Cardiac muscle cell (in vitro differentiated cells and primary cell): Measurements from ENCODE around the gene MAP2K6. TPM values are rescaled to one million over a fixed set of nuclear protein-coding genes. Genes with fewer than 3 reads are reported as not detected.
A peak's percentile ranks its signal among the peaks of the same experiment; 100 is the strongest.

Experiments
- DNase-seq, 2 donors: peaks; one replicate each; pipeline versions ENCODE4 v3.0.0 to v3.0.0-alpha.2; 2010 to 2017; ENCODE audit warnings: low read depth in 1 of 2, low spot score in 1 of 2
- H3K27ac ChIP-seq: fragments of 200-600 bp; sonication (generic); 2 replicates; pipeline ENCODE4 v1.5.1; 2016
- H3K27me3 ChIP-seq: fragments of 200-600 bp; sonication (generic); 2 replicates; pipeline ENCODE4 v1.6.0; 2016; ENCODE audit warnings: control low read depth
- H3K36me3 ChIP-seq: fragments of 200-600 bp; sonication (generic); 2 replicates; pipeline ENCODE4 v1.5.1; 2016; ENCODE audit warnings: control low read depth
- H3K4me1 ChIP-seq: fragments of 200-600 bp; sonication (generic); 2 replicates; pipeline ENCODE4 v1.8.1; 2017; ENCODE audit warnings: low read depth, mild to moderate bottlenecking, mixed run types
- H3K4me3 ChIP-seq: fragments of 200-600 bp; sonication (generic); 2 replicates; pipeline ENCODE4 v1.5.1; 2016; ENCODE audit warnings: mild to moderate bottlenecking
- H3K9me3 ChIP-seq: fragments of 200-600 bp; sonication (generic); 2 replicates; pipeline ENCODE4 v1.5.1; 2017; ENCODE audit warnings: low read depth, mild to moderate bottlenecking, control low read depth
- CTCF ChIP-seq: IDR thresholded peaks from 2 replicates; pipeline ENCODE4 v1.5.1; 2012; ENCODE audit warnings: low read depth, mild to moderate bottlenecking, low read length
- polyA plus RNA-seq: library from polyadenylated mRNA; unstranded; fragments of >200 nt; fragmentation: Nextera tagmentation; extraction: Ambion mirVana; gene quantifications from 2 replicates; pipeline ENCODE4 v1.2.1, GENCODE V29; 2016
- total RNA-seq: library from RNA; depleted of rRNA; stranded (reverse); fragments of >200 nt; gene quantifications from 2 replicates; pipeline ENCODE4 v1.2.3, GENCODE V29; 2016

MAP2K6 gene
- total and polyA plus RNA-seq, 2 experiments from 2014 or later, result 13.1 to 13.2 TPM

GRCh38 chr17:69406941-69407340 lies 7.6 kb upstream of the MAP2K6 start:
- no peak overlapping the region for H3K4me3 ChIP-seq
- H3K9me3 ChIP-seq, result no peaks in the 10 kb centered on the region
- no peaks in the 10 kb centered on the region for H3K36me3 ChIP-seq
- TF ChIP-seq CTCF, result no peak
- no peaks in the 10 kb centered on the region for H3K27me3 ChIP-seq
- H3K27ac ChIP-seq, result no peak overlapping the region
- no peaks in the 10 kb centered on the region for H3K4me1 ChIP-seq
- DNase-seq, result peak in 1 of 2 donors; percentile 8

GRCh38 chr17:69407759-69408158 lies 6.7 kb upstream of the MAP2K6 start:
- no peaks in the 10 kb centered on the region for H3K4me1 ChIP-seq
- no peak for TF ChIP-seq CTCF
- no peak overlapping the region for H3K4me3 ChIP-seq
- no peak overlapping the region for H3K27ac ChIP-seq
- no peaks in the 10 kb centered on the region for H3K36me3 ChIP-seq
- no peak for DNase-seq
- no peaks in the 10 kb centered on the region for H3K27me3 ChIP-seq
- H3K9me3 ChIP-seq, result no peaks in the 10 kb centered on the region

- no peak for DNase-seq
- H3K4me1 ChIP-seq, result no peaks in the 10 kb centered on the region
- no peak overlapping the region for H3K27ac ChIP-seq
- no peaks in the 10 kb centered on the region for H3K9me3 ChIP-seq
- no peaks in the 10 kb centered on the region for H3K36me3 ChIP-seq
- no peak for TF ChIP-seq CTCF
- no peak overlapping the region for H3K4me3 ChIP-seq
- no peaks in the 10 kb centered on the region for H3K27me3 ChIP-seq
Observed at GRCh38 chr17:69410671-69411070, 3.8 kb upstream of the MAP2K6 start.

- H3K4me3 ChIP-seq, result no peak overlapping the region
- H3K27ac ChIP-seq, result no peak overlapping the region
- no peaks in the 10 kb centered on the region for H3K9me3 ChIP-seq
Observed at GRCh38 chr17:69411766-69412165, 2.7 kb upstream of the MAP2K6 start.

GRCh38 chr17:69412251-69412671 lies 2.2 kb upstream of the MAP2K6 start:
- no peaks in the 10 kb centered on the region for H3K27me3 ChIP-seq
- no peak overlapping the region for H3K4me3 ChIP-seq
- no peak for DNase-seq
- peaks cover 14% of the 10 kb centered on the region for H3K4me1 ChIP-seq
- no peak for TF ChIP-seq CTCF
- H3K9me3 ChIP-seq, result no peaks in the 10 kb centered on the region
- no peaks in the 10 kb centered on the region for H3K36me3 ChIP-seq
- H3K27ac ChIP-seq, result no peak overlapping the region

More at GRCh38 chr17:69411766-69412165, 2.7 kb upstream of the MAP2K6 start:
- no peak for DNase-seq
- TF ChIP-seq CTCF, result no peak
- Histone ChIP-seq H3K27me3 (no peaks in the 10 kb centered on the region), H3K36me3 (no peaks in the 10 kb centered on the region), H3K4me1 (peaks cover 9% of the 10 kb centered on the region)

- Histone ChIP-seq H3K36me3 (no peaks in the 10 kb centered on the region), H3K4me1 (peaks cover 27% of the 10 kb centered on the region), H3K27me3 (no peaks in the 10 kb centered on the region), H3K4me3 (peak overlapping the region; percentile 69), H3K9me3 (no peaks in the 10 kb centered on the region), H3K27ac (peak overlapping the region; percentile 85)
- no peak for DNase-seq
- TF ChIP-seq CTCF, result no peak
Observed at GRCh38 chr17:69415431-69415830, 934 bp downstream of the MAP2K6 start.
